Thymus (tissue), 11 donors: ENCODE measurements around the gene APOD. TPM values are rescaled to one million over a fixed set of nuclear protein-coding genes. Genes with fewer than 3 reads are reported as not detected.

Source experiments
- DNase-seq, 9 donors: peaks; one replicate each; pipeline ENCODE4 v3.0.0-alpha.2; 2013; ENCODE audit warnings: low spot score in 9 of 9, low read depth in 6 of 9, missing footprints in 1 of 9
- H3K27ac ChIP-seq, 2 donors: one replicate each; pipeline ENCODE4 v1.5.1; 2013; ENCODE audit warnings: control low read depth in 1 of 2, low read depth in 1 of 2, low read length in 1 of 2, mild to moderate bottlenecking in 1 of 2, moderate library complexity in 1 of 2
- H3K27me3 ChIP-seq, 2 donors: one replicate each; pipeline ENCODE4 v1.5.1; 2013; ENCODE audit warnings: low read length in 1 of 2; ENCODE audit not compliant: control insufficient read depth in 2 of 2, insufficient read depth in 1 of 2
- H3K36me3 ChIP-seq, 2 donors: one replicate each; pipeline ENCODE4 v1.5.1; 2013; ENCODE audit warnings: low read length in 1 of 2, mild to moderate bottlenecking in 1 of 2, moderate library complexity in 1 of 2; ENCODE audit not compliant: control insufficient read depth in 2 of 2, insufficient read depth in 2 of 2
- H3K4me1 ChIP-seq, 2 donors: one replicate each; pipeline ENCODE4 v1.5.1; 2013; ENCODE audit warnings: low read length in 2 of 2; ENCODE audit not compliant: control insufficient read depth in 2 of 2, insufficient read depth in 2 of 2
- H3K4me3 ChIP-seq, 2 donors: one replicate each; pipeline ENCODE4 v1.5.1; 2013; ENCODE audit warnings: low read length in 2 of 2, control low read depth in 1 of 2, mild to moderate bottlenecking in 1 of 2
- H3K9me3 ChIP-seq, 2 donors: one replicate each; pipeline ENCODE4 v1.5.1; 2013; ENCODE audit warnings: low read length in 1 of 2, mild to moderate bottlenecking in 1 of 2; ENCODE audit not compliant: control insufficient read depth in 2 of 2, insufficient read depth in 1 of 2
- WGBS: extraction: QIAGEN DNeasy Blood & Tissue Kit; methylation state at CpG from one replicate; pipeline ENCODE4 v1.1.7; 2013; 5-methylcytosine and 5-hydroxymethylcytosine counted together
- polyA plus RNA-seq: library from polyadenylated mRNA; stranded (reverse); fragments of 200-250 nt; gene quantifications from one replicate; pipeline ENCODE4 v1.2.3, GENCODE V29; 2013
- total RNA-seq: library from RNA; stranded (reverse); fragments of 120-200 nt; gene quantifications from one replicate; pipeline ENCODE4 v1.2.4, GENCODE V29; 2013
- donor health status: healthy.

Gene APOD
- total and polyA plus RNA-seq, 2 donors = 2.9 to 200 TPM

DNA sequence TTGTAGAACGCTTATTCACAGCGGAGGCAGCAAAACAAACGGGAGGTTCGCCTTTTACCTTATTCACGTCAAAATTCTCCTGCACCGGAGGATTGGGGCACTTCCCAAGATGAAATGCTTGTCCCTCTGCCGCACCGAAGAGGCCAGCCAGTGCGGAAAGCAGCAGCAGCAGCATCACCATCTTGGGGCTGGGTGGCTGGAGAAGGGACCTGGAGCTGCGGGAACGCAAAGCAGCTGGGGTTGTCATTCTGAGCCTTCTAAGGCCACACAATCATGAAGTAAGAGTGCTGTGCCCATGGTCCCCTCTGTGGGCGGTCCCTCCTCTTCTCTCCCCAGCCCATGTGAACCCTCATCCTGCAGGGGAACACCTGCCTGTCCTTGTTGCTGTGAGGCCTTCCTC is 4.5 kb downstream of the APOD start:
- H3K4me1 ChIP-seq = no peaks in the 10 kb centered on the region
- WGBS = 97% methylated on average over 12 of the region's 12 CpGs
- H3K27ac ChIP-seq = no peak overlapping the region
- H3K36me3 ChIP-seq = no peaks in the 10 kb centered on the region
- no peak overlapping the region for H3K4me3 ChIP-seq
- no peaks in the 10 kb centered on the region for H3K9me3 ChIP-seq
- no peaks in the 10 kb centered on the region for H3K27me3 ChIP-seq
- no peak for DNase-seq

DNA sequence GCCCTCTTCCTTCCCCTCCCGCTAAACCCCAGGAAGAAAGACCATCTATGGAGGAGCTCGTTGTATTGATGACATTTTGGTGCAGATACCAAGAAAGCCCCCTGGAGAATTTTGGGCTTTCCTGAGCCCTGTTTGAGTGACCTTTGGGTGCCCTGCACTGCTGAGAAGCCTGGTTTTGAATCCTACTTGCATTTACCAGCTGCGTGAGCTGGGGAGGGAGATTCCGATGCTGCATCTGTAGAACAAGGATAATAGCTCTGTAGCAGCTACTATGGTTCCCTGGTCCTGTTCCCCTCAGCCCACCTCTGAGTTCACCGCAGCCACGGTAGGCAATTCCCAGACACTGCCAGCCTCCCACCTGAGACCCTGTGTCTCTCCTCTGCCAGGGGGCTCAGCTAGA is 5.2 kb downstream of the APOD start:
- no peak for DNase-seq
- no peaks in the 10 kb centered on the region for H3K9me3 ChIP-seq
- no peak overlapping the region for H3K27ac ChIP-seq
- H3K27me3 ChIP-seq = no peaks in the 10 kb centered on the region
- H3K36me3 ChIP-seq = no peaks in the 10 kb centered on the region
- WGBS = 94% methylated on average over 6 of the region's 6 CpGs
- no peak overlapping the region for H3K4me3 ChIP-seq
- H3K4me1 ChIP-seq = no peaks in the 10 kb centered on the region

DNA sequence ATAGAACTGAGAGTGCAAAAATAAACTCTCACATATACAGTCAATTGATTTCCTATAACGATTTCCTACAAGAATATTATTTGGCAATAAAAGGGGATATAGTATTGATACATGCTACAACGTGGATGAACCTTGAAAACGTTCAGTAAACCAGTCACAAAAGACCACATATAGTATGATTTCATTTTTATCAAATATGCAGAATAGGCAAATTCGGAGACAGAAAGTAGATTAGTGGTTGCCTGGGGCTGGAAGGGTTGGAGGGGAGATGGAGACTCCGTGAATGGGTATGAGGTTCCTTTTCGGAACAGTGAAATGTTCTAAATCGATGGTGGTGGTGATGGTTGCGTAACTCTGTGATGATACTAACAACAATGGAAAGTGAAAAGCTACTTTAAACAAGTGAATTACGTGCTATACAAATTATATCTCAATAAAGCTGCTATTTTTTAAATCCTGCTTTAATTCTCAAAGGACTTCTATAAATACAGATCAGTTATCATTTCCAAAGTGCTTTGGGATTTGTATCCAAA is 6.0 kb downstream of the APOD start:
- 84% methylated on average over 9 of the region's 9 CpGs for WGBS
- no peaks in the 10 kb centered on the region for H3K36me3 ChIP-seq

DNA sequence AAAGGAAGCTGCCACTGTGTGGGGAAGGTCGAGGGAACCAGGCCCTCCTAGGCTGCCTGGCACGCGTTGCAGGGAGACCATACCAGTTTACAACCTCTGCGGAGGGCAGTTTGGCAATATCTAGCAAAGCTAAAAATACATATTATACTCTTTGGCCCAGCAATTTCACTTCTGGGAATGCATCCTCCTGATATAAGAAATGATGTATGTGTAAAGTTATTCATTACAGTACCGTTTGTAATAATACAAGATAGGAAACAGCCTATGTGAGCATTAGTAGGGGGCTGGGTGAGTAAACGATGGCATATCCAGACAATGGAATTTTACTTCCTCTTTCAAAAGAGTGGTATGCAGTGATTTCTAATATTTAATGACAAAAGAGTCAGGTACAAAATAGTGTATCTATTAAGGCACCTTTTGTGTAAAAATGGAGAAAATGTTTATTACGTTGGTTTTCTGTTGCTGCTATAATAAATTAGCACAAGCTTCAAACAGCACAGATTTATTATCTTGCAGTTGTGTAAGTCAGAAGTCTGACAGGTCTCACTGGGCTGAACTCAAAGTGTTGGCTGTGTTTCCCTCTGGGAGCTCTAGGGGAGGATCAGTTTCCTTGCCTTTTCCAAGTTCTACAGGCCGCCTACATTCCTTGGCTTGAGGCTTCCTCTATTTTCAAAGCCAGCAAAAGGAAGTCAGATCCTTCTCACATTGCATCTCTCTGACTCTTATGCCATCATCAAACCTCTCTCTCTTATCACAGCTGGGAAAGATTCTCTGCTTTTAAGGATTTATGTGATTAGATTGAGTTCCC is 9.0 kb downstream of the APOD start:
- H3K4me3 ChIP-seq = no peak overlapping the region
- no peak overlapping the region for H3K27ac ChIP-seq
- DNase-seq = no peak
- H3K27me3 ChIP-seq = no peaks in the 10 kb centered on the region
- H3K36me3 ChIP-seq = no peaks in the 10 kb centered on the region
- H3K9me3 ChIP-seq = no peaks in the 10 kb centered on the region
- 92% methylated on average over 8 of the region's 8 CpGs for WGBS
- H3K4me1 ChIP-seq = peaks cover 0 to 7% of the 10 kb centered on the region in 2 donors

More for the DNA sequence above, 6.0 kb downstream of the APOD start:
- DNase-seq = no peak
- Histone ChIP-seq H3K9me3 (no peaks in the 10 kb centered on the region), H3K4me1 (no peaks in the 10 kb centered on the region), H3K27ac (no peak overlapping the region), H3K27me3 (no peaks in the 10 kb centered on the region), H3K4me3 (no peak overlapping the region)

DNA sequence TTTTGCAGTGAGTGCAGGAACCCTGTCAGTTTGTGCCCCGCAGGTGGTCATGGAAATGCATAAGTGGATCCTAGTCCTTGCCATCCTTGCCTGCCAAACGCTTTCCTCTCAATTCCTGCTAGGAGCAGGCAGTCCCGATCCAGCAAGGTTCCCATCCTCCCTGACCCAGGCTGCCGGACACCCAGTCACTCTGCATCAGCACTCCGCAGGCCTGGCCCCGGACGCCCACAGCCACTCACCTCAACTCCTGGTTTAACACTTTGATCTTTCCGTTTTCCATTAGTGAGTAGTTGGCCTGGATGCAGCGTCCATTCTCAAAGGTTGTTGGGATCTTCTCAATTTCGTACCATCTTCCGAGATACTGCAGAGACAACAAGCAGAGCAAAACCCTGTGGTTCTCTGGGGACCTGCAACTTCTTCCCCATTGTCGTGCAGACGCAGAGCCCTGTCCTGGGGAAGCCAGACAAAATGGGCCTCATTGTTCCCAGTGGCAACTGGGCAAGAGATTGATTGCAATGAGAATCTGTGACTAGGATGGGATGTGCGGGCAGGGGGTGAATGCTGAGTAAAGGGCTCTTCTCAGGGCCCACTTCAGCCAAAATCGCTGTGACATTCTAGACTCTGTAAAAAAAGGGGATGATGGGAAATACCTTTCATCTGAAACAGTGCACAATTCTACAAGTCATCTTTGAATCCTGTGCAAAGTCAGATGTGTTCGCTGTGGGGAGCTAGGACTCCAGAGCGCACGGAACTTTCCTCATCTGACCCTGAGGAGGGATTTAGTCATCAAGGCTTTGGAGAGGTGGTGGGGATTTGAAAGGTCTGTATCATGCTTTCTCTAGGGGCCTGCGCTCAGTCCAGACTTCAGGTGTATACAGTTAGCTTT is 9.9 kb downstream of the APOD start:
- H3K4me3 ChIP-seq = no peak overlapping the region
- peaks cover 0 to 9% of the 10 kb centered on the region in 2 donors for H3K4me1 ChIP-seq
- H3K27ac ChIP-seq = no peak overlapping the region
- DNase-seq = no peak
- 98% methylated on average over 19 of the region's 19 CpGs for WGBS
- H3K27me3 ChIP-seq = no peaks in the 10 kb centered on the region
- no peaks in the 10 kb centered on the region for H3K36me3 ChIP-seq
- no peaks in the 10 kb centered on the region for H3K9me3 ChIP-seq

DNA sequence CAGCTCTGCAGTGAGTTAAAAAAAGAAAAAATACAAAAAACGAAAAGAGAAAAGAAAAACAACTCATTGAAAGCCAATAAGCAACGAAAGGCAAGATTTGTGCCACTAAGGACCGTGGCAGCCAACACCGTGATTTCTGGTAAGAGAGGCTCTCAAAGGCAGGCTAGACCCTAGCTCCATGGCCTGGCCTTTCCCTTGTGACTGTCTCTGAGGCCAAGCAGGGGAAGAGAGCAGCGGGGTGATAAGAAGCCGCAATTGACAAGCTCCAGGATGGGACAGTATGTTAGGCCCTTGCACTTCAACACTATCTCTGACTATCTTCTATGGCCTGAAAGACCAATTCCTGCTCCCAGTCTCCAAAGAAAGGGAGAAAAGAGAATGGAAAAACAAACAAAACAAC is 12.4 kb downstream of the APOD start:
- Histone ChIP-seq H3K27me3 (no peaks in the 10 kb centered on the region), H3K4me1 (peaks cover 0 to 10% of the 10 kb centered on the region in 2 donors), H3K9me3 (no peaks in the 10 kb centered on the region), H3K27ac (no peak overlapping the region), H3K36me3 (no peaks in the 10 kb centered on the region), H3K4me3 (no peak overlapping the region)
- no peak for DNase-seq
- 97% methylated on average over 6 of the region's 6 CpGs for WGBS

DNA sequence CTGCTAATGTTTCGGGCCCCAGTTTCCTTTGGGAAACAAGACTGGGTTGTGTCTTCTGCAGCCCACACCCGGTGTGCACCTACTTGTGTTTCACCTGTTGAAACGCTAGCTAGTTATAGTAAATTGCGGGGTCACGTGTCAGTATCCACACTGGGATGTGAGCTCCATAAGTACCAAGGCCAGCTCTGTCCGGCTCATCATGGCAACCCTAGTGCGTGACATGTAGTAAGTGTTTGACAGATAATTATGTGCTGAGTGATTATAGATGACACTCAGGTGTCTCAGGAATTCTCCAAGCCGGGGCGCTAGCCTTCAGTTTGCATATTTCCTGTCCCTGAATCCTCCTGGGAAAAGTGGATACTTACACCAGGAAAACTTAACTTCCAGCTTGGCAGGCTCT is 12.8 kb downstream of the APOD start:
- no peak overlapping the region for H3K27ac ChIP-seq

DNA sequence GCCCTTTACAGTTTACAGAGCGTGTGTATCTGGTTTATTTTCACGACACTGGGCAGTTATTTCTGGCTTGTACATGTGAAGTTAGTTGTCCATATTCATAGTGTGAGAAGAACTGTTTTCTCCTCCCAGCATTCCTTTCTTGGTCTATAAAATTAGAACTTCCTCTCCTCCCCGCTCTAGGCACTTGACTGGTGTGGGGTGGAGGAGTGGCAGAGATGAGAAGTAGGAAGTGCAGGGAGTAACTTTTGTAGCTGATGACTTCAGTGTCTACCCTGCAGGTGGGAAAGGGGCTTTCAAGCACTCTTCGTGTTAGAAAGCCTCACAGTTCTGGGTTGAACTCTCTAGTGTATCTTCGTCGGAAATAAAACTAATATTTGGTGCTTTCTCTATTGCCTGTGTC is 13.4 kb downstream of the APOD start:
- Histone ChIP-seq H3K27me3 (no peaks in the 10 kb centered on the region), H3K36me3 (no peaks in the 10 kb centered on the region), H3K9me3 (no peaks in the 10 kb centered on the region), H3K4me1 (peaks cover 0 to 10% of the 10 kb centered on the region in 2 donors), H3K27ac (no peak overlapping the region), H3K4me3 (no peak overlapping the region)
- 75% methylated on average over 6 of the region's 6 CpGs for WGBS
- no peak for DNase-seq

More for the DNA sequence above, 12.8 kb downstream of the APOD start:
- Histone ChIP-seq H3K36me3 (no peaks in the 10 kb centered on the region), H3K4me3 (no peak overlapping the region), H3K4me1 (peaks cover 0 to 10% of the 10 kb centered on the region in 2 donors), H3K27me3 (no peaks in the 10 kb centered on the region), H3K9me3 (no peaks in the 10 kb centered on the region)
- no peak for DNase-seq
- WGBS = 97% methylated on average over 9 of the region's 9 CpGs

DNA sequence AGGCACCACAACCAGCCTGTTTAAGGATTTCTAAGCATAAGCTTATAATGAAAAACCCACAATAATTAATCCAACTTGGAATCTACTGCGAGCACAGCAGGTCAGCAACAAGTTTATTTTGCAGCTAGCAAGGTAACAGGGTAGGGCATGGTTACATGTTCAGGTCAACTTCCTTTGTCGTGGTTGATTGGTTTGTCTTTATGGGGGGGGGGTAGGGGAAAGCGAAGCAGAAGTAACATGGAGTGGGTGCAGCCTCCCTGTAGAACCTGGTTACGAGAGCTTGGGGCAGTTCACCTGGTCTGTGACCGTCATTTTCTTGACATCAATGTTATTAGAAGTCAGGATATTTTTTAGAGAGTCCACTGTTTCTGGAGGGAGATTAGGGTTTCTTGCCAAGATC is 15.1 kb downstream of the APOD start:
- no peak for DNase-seq
- 78% methylated on average over 5 of the region's 5 CpGs for WGBS
- H3K36me3 ChIP-seq = no peaks in the 10 kb centered on the region

More for the DNA sequence above, 15.1 kb downstream of the APOD start:
- Histone ChIP-seq H3K27me3 (no peaks in the 10 kb centered on the region), H3K9me3 (no peaks in the 10 kb centered on the region), H3K4me1 (peaks cover 0 to 10% of the 10 kb centered on the region in 2 donors), H3K4me3 (no peak overlapping the region), H3K27ac (no peak overlapping the region)
